GM21447 (cell line): ENCODE results near the gene TTC7B.

Experiments used
- ATAC-seq: cut with Tn5 transposase; IDR thresholded peaks from one replicate; pipeline ENCODE4 v1.9.1; 2021; ENCODE audit not compliant: unreplicated experiment

The TTC7B gene

DNA sequence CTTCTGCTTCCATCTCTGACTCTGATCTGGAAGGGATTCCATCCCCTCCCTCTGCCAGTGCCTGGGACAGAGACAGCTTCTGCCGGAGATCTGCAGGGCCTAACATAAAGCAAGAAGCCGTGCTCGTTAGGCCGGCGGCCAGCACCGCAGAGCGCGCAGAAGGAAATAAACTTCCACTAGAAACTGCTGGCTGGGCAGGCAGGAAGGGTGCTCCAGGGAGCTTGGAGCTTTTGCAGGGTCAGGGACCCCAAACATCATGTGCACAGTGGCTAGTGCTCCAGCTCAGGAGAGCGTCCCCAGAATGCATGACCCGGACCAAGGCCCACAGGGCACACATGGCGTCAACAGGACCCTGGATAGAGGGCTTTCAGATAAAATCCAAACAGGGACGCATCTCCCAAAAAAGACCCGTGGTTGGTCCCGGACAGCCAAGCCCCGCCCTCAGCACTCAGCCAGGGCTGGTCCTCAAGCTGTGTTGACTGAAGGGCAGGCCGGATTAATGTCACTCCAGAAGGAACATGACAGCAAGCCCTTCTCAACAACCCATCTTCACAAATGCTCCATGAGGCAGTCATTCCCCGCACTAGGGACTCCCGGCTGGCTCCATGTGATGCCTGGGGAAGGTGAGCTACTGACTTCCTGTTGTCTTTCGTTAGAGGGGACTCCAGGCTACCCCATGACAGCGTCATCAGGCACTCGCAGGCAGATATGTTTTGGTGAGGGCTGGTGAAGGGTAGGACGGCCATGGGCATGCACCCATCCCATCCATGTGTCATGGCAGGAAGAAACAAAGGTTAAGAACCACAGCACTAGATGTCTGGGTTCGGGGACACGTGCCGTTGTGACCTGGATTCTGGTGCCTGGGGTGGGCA is 297.9 kb downstream of the TTC7B start:
- no peak for ATAC-seq

DNA sequence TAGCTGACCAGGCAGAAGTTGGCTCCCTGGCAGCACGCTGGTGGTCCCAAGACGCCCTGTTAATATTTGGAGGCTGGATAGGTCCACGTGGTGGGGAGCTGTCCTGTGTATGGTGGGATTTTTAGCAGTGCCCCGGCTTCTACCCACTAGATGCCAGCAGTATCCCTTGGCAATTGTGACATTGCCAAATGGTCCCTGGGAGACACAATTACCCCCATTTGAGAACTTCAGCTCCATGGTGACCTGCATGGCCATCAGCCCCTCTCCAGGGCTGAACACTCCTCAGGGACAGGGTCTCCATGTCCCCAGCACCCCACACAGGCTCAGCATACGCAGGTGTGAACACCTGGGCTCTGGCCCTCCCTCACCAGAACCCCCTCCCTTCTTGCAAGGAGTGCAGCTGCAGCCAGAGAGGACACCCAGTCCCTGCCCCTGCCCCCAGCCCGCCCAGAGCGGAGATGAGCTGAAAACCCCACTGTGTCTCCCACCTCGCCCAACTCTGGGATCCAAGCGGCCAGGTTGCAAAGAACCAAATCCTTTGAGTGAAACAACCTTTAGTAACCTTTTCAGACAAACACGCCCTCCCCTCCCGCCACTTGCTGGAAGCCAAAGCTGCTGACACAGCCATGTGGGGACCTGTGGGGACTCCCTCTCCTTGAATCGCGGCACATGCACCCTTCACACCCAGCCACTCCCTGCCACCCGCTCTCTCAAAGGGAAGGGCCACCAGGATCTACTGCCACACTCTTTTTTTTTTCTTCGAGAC is 299.0 kb downstream of the TTC7B start:
- ATAC-seq, result no peak

DNA sequence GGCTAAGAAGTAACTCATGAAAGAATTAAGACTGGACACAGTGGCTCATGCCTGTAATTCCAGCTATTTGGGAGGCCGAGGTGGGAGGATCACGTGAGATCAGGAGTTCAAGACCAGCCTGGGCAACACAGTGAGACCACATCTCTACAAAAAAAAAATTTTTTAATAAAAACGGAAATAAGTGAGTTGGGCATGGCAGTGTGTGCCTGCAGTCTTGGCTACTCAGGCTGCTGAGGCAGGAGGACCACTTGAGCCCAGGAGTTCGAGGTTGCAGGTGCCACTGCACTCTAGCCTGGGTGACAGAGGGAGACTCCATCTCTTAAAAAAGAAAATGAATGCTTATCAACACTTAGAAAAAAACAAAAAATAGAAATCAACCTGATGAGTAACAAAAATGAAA is 301.7 kb downstream of the TTC7B start:
- no peak for ATAC-seq

DNA sequence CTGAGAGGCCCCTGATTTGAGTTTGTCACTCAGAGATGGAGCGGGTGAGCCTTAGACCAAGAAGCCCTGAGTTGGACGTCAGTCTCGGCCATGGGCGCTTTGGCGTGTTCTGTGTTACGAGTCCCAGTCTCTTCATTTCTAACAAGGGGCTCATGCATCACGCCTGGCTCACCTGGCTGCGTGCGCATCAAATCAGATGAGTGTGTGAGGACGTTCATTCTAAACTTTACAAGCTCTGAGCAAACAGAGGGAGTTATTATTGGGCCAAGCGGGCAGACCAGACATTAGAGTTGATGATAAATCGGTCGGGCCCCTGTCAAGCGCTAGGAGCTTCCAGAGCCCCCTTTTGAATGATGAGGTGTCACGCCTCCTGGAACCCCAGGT is 302.2 kb downstream of the TTC7B start:
- ATAC-seq, result no peak

DNA sequence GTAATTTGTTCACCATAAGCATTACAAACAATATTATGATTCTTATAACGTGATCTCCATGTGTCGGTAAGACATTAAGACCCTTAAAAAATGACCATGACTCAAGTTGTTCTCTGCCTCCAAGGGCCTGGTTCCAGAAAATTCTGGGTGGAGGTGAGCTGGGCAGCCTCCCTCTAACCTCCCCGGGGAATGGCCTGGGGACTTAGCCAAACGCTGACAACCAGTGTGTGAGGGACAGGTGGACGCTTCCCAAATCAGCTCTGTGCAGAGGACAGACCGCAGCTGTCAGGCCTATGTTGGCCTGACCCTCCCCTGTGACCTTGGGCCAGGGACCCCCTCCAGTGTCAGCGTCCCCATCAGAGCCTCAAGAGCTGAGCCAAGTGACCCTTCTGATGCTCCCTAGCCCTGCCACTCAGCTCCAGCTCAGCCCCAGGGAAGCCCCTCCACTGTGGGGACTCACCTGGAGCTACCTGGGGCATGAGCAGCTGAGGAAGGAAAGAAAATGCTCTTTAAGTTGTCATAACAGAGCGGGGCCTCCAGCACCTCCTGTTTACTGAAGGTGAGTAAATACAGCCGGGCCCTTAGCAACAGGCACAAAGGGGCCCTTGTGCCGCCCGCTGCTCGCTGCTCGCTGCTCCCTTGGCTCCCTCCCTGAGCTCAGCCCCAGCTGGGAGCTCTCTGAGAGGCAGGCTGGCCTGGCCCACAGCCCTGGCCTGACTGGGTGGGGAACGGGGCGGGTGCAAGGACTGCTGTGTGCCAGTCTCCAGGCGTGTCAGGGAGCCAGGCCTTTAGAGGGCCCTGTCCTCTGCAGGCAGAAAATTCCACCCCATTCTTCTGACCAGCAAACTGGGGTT is 302.8 kb downstream of the TTC7B start:
- ATAC-seq, result no peak

DNA sequence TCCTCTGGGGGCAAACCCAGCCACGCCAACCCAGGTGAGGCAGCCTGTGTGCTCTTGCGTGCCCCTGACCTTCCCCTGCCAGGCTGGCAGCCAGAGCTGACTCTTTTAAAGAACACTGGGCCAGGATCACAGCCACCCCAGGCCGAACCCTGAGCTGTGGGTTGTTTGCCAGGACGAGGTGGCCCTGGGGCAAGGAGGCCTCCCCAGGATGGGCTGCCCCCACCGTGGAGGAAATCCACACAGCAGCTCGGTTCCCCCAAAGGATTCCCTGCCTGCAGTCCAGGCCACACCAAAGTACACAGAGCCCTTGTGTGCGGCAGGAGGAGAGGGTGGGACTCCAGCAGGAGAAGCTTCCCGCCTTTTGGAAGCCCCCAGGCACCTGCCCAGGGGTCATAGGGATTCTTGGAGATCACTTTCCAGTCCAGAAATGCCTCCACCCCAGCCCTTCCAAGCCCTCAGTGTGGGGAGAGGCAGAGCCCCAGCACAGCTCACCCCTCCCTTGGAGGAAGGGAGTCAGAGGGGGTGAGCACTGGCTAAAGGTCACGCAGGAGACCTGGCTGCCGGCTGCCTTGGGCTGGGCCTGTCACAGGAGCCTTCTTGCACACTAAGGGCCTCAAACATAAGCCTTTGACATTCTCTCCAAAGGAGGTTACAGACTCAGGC is 303.8 kb downstream of the TTC7B start:
- ATAC-seq, result no peak

DNA sequence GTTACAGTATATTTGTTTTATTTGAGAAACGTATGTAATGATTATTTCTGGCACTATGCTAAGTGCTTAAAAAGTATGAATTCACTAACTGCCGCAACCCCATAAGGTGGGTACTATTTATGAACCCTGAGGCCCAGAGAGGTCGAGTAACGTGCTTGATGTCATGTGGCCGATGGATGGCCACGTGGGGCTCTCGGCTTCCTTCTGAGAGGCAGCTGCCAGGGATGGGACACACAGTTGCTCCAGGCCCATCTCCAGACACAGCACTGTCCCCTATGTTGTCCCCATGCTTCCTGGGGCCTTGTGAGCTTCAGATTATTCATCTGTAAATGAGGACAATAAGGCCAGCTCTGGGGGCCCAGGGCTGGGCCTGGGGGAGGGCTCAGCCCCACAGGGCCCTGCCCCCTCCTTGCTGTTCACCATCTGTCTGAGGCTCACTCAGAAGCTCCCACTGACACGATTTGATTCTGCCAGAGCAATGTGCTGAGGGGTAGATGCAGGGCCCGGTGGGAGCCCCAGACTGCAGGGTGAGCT is 304.4 kb downstream of the TTC7B start:
- ATAC-seq, result no peak

DNA sequence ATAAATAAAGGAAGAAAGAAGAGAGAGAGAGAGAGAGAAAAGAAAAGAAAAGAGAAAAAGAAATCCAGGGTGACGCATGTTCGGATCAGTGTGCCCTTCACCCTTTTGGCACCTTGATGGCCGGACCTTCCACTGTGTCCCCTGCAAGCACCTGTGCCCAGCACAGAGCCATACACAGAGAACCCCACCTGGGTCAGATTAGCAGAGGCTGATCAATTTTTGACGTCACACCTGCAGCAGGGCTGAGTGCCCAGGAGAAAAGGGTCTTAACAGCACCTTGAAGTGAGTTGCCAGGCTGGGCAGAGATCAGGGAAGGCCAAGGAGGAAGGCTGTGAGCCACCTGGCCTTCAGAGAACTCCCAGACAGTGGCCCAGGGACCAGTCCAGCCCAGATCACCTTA is 305.0 kb downstream of the TTC7B start:
- no peak for ATAC-seq

DNA sequence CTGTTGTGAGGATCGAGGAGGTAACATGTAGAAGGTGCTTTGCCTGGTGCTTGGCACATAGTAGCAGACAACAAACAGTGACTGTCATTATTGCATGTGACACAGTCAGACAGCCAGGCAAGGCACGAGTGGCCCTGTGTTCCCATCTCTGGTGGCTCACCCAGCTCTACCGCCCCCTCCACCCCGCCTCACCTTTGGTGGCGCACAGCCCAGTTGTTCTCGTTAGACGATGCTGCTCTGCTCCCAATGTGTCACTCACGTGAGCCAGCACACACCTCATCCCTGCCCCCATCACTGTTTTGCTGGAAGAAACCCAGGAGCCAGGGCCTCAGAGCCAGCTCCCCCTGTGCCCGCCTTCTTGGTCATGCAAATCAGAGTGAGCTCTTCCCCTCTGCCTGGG is 306.1 kb downstream of the TTC7B start:
- no peak for ATAC-seq

DNA sequence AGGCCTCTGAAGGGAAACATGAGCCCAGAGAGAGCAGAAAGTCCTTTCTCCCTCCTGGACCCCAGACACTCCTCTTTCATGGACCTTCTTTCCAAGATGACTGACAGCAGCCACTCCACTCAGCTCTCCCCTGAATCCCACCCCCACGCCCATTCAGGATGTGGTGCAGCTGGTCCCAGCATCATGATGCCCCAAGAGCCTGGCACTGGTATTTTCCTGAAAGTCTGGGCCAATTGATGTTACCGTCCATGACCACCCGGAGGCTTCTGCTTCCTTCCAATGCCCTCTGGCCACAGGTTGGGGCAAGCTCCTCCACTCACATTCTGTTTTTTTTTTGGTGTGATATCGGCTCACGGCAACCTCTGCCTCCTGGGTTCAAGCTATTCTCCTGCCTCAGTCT is 306.8 kb downstream of the TTC7B start:
- ATAC-seq, result no peak

DNA sequence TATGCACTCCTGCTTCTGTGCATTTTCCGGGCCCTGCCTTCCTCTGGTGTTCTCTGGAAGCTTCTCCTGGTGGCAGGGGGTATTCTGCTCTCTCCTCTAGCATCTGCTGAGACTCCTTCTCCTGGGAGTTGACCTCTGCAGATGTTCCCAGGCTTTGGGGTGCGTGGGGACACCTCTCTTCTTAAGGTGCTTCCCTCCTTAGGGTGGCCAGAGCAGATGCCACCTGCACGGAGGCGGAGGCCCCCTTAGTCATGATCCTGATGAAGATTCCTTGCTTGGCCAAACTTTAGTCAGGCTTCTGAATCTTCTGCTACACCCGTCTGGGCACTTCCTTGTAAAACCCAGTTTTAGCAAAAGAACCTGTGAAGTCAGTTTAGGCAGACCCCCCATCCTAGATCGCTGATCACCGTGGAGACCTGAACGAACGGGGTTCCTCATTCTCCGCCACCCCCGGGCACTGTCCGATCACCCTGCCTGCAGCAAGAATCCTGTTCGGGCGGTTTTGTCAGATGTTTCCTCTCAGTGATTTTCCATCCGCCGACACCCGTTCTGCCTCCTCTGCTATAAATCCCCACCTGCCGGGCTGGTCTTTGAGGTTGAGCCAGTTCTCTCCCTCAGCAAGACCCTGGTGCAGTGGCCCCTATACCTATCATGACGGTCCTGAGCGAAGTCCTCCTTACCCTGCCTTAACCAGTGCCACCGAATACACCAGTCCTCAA is 307.5 kb downstream of the TTC7B start:
- ATAC-seq, result no peak

DNA sequence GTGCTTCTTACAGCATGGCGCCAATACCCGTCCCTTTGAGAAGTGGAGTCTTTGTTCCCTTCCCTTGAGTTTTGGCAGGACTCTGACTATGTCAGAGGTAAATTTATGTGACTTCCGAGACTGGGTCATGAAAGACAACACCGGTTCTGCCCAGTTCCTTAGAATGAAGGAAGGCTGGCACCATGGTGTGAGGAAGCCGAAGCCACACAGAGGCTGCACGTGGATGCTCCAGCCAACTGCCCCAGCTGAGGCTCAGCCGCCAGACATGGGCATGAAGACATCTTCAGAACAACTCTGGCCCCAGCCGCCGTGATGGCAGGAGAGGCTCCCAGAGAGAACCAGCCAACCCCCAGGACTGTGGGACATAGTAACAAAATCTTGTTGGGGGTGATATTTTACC is 308.2 kb downstream of the TTC7B start:
- ATAC-seq, result no peak

DNA sequence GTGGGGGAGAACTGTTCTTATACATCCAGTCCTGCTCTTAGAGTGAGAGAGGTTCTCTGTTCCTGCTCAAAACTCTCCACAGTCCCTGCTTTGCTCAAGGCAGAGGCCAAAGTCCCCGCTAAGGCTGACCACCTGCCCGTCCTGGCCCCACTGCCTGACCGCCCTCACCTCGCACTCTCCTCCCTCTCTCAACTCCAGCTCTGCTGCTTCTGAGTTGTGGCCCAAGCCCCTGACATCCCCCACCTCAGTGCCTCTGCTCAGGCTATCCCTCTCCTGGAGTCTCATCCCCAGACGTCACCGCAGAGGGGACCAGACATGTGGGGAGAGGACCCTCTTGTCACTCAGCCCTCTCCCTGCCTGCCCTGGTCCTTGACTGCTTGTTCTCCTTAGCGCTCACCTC is 308.8 kb downstream of the TTC7B start:
- ATAC-seq, result no peak

DNA sequence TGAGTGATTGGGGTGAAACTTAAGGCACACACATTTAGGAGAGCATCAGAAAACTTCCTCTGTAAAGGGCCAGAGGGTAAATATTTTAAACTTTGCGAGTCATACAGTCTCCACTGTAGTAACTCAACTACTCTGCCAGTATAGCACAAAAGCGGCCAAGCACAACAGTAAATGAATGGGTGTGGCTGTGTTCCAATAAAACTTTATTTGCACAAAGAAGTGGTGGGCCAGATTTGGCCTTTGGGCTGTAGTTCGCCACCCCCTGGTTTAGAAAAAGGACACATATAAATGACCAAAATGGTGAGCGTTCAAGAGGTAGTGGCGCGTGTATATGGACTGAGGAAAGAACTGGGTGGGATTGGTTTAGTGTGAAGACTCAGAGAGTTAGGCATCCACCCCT is 309.5 kb downstream of the TTC7B start:
- no peak for ATAC-seq

DNA sequence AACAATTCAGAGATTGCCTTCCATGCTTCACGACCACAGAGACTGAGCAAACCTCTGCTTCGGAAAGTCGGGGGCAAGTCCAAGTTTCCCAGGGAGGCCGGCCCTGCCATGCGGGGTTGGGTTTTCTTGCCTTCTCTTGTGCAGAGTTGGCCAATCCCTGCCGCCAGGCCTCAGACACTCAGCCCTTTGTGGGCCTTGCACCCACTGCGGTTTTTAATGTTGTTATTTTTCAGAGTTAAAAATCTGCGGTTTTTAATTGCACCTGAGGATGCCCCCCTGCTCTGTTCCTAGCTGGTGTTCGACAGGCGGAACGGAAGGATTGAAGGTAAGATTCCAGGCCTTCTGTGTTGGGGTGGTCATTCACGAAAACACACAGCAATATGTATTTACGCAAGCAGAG is 310.7 kb downstream of the TTC7B start:
- ATAC-seq, result no peak

DNA sequence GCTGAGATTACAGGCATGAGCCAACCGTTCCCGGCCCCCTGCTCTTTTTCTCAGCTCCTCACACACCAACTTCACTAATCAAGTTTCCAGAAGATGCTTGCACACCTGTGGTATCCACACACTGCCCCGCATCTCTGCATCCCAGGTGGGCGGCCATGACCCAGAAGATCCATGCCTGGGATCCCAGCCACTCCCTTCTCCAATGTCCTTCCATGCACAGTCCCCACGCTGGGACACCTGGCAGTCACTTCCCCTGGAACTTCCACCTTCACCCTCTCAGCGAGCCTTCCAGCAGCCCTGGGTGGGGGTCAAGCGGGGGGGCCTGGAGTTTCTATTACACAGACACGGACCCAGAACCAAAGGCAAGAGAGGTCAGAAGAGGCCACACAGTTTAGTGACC is 311.6 kb downstream of the TTC7B start:
- no peak for ATAC-seq

DNA sequence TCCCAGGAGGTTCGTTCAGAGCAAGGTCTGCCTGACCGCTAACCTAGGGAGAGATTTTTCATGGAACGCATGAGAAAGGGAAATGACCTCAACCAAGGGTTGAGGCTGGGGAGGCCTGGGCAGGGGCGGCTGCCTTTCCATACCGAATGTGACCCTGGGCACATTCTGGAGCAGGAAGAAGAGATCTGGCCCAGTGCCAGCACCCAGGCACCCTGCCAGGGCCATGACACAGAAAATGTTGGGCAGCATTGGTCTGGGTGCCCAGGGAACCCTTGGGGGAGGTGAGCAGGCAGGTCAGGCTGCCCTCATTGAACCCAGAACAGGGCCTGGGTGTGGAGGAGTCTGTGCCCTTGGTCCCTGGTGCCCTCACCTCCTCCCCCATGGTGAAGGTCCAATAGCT is 312.6 kb downstream of the TTC7B start:
- ATAC-seq, result no peak

DNA sequence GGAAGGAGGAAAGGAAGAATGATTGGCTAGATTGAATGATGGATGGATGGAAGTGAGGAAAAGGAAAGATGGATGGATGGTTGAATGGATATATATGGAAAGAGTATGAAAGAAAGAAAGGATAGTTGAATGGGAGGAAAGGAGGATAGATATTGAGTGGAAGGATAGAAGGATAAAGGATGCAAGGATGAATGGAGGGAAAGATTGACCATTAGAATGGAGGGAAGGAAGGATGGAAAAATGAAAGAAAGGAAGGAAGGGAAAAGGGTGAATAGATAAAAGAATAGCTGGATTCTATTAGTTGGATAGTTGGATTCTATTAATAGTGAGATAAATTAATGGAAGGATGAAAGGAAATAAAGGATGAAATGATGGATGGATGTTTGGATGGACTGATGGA is 313.5 kb downstream of the TTC7B start:
- no peak for ATAC-seq

DNA sequence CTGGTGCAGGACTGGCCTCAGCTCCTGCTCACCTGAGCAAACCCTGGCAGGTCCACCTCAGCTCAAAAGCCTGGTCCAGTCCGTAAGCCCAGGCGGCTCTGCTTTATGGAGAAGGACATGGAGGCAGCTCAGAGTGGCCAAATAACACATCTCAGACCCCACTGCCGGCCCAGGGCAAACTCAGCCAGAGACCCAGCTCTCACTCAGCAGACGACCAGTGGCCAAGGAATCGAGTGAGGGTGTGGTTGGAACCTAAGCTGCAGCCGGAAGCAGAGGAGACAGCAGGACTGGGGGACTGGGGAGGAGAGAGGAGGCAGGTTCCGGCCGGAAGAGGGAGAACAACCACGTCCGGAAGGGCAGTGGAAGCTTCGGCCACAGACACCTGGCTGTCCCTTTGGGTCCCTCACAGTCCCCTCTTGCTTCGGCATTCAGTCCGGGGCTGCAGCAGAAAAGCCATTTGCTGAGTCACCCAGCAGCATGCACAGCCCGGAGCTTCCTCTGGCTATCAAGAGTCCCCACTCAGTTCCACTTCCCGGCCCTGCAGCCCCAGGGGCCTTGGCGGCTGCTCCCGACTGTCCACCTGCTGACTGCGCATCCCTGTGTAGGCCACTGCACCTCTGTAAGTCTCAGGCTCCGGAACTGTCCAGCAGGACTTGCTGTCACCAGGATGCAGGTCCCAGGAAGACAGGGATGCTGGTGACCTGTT is 315.4 kb downstream of the TTC7B start:
- no peak for ATAC-seq
